HG03469 (cell line): ENCODE measurements around the gene BMERB1.
"Not testable (repeated sequence)": the region's sequence is repeated elsewhere in the genome, so short reads cannot be mapped to it uniquely, and the experiment has no call there.

ENCODE experiments used
- ATAC-seq: cut with Tn5 transposase; IDR thresholded peaks from one replicate; pipeline ENCODE4 v1.9.1; 2021; ENCODE audit warnings: mild to moderate bottlenecking, moderate library complexity, moderate number of reproducible peaks; ENCODE audit not compliant: unreplicated experiment

Gene BMERB1

GRCh38 chr16:15519790-15520189 lies 85.4 kb downstream of the BMERB1 start:
- no peak for ATAC-seq

GRCh38 chr16:15521390-15521757 lies 87.0 kb downstream of the BMERB1 start:
- ATAC-seq: no peak

GRCh38 chr16:15521758-15522509 lies 87.5 kb downstream of the BMERB1 start:
- ATAC-seq: no peak

- ATAC-seq: no peak
Measured at GRCh38 chr16:15523092-15523541, 88.7 kb downstream of the BMERB1 start.

GRCh38 chr16:15523939-15524338 lies 89.6 kb downstream of the BMERB1 start:
- no peak for ATAC-seq

GRCh38 chr16:15524966-15525365 lies 90.6 kb downstream of the BMERB1 start:
- no peak for ATAC-seq

- ATAC-seq: no peak
Measured at GRCh38 chr16:15526097-15526496, 91.7 kb downstream of the BMERB1 start.

GRCh38 chr16:15526731-15527130 lies 92.3 kb downstream of the BMERB1 start:
- ATAC-seq: no peak

- no peak for ATAC-seq
Measured at GRCh38 chr16:15529673-15530072, 95.3 kb downstream of the BMERB1 start.

GRCh38 chr16:15530085-15530484 lies 95.7 kb downstream of the BMERB1 start:
- ATAC-seq: no peak

GRCh38 chr16:15532825-15533224 lies 98.4 kb downstream of the BMERB1 start:
- no peak for ATAC-seq

- no peak for ATAC-seq
Measured at GRCh38 chr16:15533386-15533785, 99.0 kb downstream of the BMERB1 start.

- no peak for ATAC-seq
Measured at GRCh38 chr16:15535772-15536171, 101.4 kb downstream of the BMERB1 start.

- no peak for ATAC-seq
Measured at GRCh38 chr16:15536843-15537242, 102.5 kb downstream of the BMERB1 start.

GRCh38 chr16:15538507-15538906 lies 104.1 kb downstream of the BMERB1 start:
- ATAC-seq: no peak

- no peak for ATAC-seq
Measured at GRCh38 chr16:15539197-15539596, 104.8 kb downstream of the BMERB1 start.

GRCh38 chr16:15542261-15542660 lies 107.9 kb downstream of the BMERB1 start:
- no peak for ATAC-seq

- no peak for ATAC-seq
Measured at GRCh38 chr16:15542734-15543347, 108.5 kb downstream of the BMERB1 start.

GRCh38 chr16:15544405-15544804 lies 110.0 kb downstream of the BMERB1 start:
- no peak for ATAC-seq

GRCh38 chr16:15545544-15545943 lies 111.2 kb downstream of the BMERB1 start:
- no peak for ATAC-seq

- ATAC-seq: not testable (repeated sequence)
Measured at GRCh38 chr16:15547072-15547767, 112.8 kb downstream of the BMERB1 start.

GRCh38 chr16:15547768-15548096 lies 113.3 kb downstream of the BMERB1 start:
- ATAC-seq: no peak
